Tibial nerve (tissue), 4 donors: Measurements from ENCODE around the gene SUMF1.

Source experiments
- EP300 ChIP-seq, 2 donors: sonication (generic); formaldehyde crosslinking; IDR thresholded peaks; one replicate each; pipeline ENCODE4 v1.6.1; 2017; ENCODE audit warnings: antibody characterized with exemption in 2 of 2, mild to moderate bottlenecking in 1 of 2
- TF ChIP-seq, protein P1 (sequence below), 5 experiments: fragments of 200-600 bp in 3 of 5; fragments of 450-650 bp in 2 of 5; sonication (generic) in 3 of 5; IDR thresholded peaks; one replicate each; pipeline ENCODE4 v1.5.1; 2016 to 2019; ENCODE audit warnings: antibody characterized with exemption in 5 of 5, mild to moderate bottlenecking in 3 of 5, moderate library complexity in 2 of 5

DNA sequence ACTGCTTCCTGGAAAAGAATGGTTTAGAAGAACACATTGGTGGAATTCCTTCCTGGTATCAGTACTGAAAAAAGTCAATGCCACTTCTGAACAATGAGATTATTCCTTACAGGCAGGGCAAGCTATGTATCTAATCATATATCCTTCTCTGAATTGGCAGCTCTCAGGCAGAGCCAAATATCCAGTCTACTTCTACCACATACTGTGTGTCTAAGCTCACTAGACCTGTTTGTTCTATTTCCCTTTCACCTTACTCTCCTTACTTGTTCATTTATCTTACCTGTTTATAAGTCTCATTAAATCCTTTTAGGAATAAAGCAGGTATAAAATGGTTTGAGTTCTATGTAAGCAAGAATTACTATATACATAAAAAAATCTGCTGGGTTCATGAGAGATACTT lies 155.6 kb downstream of the SUMF1 start:
- no peak for TF ChIP-seq EP300 (IDR thresholded peaks at IDR 0.05)
- TF ChIP-seq, protein P1, sequence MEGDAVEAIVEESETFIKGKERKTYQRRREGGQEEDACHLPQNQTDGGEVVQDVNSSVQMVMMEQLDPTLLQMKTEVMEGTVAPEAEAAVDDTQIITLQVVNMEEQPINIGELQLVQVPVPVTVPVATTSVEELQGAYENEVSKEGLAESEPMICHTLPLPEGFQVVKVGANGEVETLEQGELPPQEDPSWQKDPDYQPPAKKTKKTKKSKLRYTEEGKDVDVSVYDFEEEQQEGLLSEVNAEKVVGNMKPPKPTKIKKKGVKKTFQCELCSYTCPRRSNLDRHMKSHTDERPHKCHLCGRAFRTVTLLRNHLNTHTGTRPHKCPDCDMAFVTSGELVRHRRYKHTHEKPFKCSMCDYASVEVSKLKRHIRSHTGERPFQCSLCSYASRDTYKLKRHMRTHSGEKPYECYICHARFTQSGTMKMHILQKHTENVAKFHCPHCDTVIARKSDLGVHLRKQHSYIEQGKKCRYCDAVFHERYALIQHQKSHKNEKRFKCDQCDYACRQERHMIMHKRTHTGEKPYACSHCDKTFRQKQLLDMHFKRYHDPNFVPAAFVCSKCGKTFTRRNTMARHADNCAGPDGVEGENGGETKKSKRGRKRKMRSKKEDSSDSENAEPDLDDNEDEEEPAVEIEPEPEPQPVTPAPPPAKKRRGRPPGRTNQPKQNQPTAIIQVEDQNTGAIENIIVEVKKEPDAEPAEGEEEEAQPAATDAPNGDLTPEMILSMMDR (IDR thresholded peaks at IDR 0.05) = no peak
